Activated T-cell treated with anti-CD3 and anti-CD28 coated beads for 48 hours (primary cell): ENCODE results near the gene PIGS.

Experiments
- DNase-seq: peaks from one replicate; pipeline ENCODE4 v3.0.0-alpha.2; 2020; ENCODE audit warnings: low read depth

Gene PIGS

DNA sequence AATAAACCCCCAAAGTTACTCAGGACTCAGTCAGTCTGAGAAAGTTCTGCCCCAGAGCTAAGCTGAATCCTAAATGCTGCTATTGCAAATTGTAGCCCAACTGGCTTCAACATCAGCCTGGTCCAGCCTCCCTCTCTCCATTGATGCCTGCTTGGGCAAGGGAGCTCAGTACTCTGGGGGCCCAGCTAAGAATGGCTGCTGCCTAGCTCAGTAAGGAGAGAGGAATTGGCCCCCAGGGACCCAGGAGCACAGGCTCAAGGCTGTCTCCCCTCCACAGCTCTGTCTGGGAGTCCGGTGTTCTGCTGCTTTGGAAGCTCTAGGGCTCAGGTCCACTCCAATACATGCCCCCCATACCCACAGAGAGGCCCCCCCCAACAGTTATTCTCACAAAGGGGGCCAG is 20.5 kb downstream of the PIGS start:
- no peak for DNase-seq

DNA sequence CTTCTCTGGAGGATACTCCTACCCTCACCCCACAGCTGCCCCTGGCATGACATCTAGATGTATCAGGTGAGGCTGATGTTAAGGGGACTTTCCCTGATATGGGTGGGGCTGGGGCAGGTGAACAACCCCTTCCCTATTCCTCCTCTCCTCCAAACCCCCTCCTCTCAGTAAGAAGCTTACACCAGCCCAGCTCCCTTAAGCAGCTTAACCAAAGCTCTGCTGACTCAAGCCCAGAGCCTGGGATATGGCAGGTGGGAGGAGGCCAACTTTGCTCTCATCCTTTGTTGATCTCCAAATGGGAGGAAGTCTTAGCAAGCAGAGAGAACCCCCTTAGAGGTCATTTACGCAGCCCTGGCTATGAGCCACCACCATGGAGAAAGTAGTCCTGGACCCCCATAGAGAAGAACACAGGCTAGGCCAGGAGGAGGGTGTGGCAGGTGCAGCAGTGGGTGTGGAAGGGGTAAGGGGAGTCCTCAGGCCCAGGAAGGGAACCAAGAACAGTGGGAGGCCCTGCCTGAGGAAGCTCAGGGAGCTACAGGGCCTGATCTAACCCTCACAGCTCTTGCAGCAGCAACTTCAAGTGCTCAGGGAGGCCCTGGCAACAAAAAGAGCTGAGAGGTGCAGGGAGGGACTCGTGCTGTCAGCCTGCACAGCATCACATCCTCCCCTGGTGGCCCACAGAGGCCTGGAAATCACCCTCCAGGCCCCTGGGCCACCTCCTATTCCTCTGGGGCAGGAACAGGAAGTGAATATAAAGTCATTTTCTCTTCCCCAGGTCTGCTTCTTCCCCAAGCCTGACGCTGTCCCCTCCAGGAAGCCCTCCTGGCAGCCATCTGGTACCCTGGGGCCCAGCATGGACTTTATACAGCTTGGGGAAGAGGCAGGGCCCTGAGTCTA is 21.8 kb downstream of the PIGS start:
- DNase-seq = peak; percentile 29

DNA sequence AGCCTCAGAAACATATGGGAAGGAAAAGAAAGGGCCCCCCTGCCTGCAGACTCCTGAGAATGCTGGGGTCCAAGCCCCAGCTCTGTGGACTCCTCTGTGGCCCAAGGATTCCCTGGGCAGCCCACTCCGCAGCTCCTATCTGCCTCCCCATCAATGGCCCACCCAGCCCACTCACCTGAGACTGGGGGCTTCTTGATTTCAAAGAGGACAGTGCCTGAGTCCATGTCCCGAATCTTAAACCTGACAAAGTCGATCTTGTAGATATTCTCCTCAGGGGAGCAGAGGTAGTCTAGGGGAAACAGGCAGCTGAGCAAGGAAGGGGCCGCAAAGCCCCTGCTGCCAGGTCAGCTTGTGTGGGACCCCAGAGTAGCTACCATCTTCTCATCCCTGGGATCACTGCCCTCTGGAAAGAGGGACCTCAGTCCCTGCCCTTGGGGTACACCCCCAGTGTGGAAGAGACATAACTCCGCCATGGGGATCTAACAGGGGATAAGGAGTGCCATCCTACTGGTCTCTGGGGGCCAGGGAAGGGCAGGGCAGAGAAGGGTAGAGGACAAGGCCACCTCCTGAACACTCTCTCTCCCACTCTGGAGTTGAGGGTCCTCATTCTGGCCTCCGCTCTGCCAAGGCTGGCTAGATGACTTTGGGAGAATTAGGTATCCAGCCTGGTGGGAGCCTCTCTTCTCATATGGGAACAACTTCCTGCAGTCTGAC is 22.8 kb downstream of the PIGS start:
- DNase-seq = no peak

DNA sequence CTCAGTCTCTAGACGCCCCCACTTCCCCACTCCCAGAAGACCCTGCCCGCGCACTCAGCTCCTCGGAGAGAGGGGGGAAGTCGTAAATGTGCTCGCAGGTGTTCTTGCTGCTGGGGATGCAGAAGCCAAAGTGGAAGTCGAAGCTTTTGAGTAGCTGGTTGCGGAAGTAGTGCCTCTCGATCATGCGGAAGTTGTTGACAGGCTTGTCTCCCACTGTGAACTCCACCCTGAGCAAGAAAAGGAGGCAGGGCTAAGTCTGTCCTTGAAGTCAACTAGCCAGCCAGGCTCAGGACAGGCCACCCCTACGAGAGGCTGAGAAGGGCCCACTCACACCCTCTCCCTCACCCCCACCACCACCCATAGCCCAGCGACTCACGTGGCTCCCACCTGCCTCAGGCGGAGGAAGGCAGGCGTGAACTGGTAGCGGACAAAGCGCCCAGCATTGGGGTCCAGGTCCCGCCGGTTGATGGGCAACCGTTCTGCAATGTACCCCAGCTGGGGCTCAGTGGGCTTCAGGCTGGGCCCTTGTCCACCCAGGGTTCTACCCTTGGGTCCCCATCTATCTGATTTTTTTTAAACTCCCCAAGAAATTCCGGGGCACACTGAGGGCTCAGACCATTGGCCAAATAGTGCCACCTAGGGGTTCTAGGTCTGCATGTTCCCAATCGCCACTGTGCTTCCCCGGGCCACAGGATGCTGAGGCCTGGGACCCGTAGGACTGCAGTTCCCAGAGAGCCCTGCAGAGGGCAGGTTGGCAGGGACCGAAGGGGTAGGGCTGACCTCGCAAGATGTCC is 23.5 kb downstream of the PIGS start:
- peak; percentile 74 for DNase-seq

DNA sequence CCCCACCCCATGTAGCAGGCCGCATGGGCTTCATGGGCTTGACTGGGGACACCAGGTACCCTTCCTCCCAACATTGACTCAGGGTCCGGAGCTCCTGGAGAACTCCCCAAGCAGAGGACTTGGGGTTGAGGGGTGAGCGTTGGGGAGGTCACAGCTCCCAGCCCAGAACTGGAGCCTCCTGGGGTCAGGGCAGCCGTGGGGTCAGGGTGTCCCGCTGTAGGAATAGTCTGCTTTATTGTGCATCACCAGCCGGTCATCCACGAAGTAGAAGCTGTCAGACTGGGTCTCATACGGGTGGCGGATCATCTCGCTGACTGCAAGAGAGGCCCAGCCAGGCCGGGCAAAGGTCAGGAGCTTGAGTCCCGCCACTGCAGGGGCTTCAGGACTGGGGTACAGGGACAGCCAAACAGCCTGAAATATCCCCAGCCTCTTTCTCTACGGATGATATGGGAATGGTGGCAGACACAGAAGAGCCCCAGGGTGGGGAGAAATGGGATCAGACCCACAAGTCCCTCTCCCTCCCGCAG is 24.2 kb downstream of the PIGS start:
- no peak for DNase-seq

DNA sequence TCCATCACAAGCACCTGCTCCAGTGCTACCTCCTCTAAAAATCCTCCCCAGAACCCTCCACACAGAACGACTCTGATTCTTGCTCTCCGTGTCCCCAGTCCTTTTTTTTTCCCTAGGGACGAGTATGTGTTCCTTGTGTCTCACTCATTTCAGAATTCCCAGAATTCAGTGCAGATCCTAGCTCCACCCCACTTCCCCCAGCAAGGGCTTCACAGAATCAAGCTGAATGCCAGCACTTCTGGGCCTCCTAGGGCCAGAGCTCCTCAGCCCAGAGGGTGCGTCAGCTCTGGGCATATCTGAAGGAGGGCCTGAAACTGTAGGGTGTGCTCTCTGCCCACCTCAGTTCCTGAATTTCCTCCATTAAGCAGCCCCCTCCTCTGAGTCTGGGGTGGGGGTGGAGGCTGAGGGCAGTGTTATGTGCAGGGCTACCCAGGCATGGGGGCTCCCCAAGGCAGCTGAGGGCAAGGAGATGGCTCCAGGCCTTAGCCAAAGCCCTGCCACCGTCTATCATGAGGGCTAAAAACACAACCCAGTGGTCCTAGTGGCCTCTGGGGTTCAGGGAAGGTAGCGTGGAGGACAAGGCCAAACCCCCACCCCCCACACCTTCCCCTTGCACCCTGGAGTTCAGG is 25.4 kb downstream of the PIGS start:
- no peak for DNase-seq

DNA sequence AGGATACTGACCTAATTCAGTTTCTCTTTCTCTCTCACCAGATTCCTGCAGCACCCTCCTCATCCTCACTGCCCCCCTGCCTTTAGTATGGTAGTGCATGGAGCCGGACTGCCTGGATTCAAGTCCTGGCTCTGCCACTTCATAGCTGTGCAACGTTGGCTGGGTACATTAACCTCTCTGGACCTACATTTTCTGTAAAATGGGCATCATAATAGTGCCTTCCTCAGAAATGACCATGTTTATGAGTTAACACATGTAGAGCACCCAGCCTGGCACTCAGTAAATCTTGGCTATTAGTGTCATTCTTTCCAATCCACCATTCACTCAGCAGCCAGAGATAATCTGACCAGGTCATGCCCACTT is 26.2 kb downstream of the PIGS start:
- DNase-seq = no peak

DNA sequence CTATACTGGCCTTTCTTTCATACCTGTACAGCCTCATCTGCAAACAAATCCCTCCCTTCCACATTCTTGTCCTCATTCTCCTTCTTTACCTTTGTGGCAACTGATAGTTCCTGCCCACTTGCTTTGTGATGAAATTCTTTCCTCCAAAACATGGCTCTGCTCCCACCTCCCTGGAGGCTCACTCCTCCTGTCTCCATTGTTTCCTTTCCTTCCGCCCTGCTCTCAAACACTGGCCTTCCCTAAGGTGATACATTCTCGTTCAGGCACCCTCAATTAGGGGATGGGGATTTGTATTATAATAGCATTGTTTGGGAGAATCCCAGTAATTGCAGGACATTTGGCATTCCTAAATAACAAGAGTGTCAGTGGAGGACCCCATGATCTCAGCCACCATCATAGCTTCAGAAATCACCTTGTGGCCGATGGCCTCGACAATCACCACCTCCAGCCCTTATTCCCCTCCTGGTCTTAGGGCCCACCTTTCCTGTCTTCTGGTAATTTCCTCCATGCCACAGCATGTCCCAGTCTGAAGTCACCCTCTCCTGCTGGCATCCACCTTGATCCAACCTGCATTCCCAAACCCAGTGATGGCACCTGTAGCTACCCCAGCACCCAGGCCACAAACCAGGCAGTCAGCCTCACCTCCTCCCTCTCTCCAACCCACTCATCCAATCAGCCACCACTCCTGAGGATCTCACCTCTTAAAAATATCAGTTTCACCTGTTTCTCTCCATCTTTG is 26.8 kb downstream of the PIGS start:
- DNase-seq = no peak

DNA sequence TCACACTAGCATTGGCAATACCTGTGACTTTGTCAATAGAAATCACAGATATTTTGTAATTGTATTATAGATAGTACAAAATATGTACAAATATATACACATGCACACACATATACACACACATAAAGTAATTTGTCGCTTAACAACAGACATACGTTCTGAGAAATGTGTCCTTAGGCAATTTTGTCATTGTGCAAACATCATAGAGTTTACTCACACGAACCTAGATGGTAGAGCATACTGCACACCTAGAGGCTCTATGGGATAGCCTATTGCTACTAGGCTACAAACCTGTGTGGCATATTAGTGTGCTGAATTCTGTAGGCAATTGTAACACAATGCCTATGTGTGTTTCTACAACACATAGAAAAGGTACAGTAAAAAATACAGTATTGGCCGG is 29.9 kb downstream of the PIGS start:
- DNase-seq = no peak

DNA sequence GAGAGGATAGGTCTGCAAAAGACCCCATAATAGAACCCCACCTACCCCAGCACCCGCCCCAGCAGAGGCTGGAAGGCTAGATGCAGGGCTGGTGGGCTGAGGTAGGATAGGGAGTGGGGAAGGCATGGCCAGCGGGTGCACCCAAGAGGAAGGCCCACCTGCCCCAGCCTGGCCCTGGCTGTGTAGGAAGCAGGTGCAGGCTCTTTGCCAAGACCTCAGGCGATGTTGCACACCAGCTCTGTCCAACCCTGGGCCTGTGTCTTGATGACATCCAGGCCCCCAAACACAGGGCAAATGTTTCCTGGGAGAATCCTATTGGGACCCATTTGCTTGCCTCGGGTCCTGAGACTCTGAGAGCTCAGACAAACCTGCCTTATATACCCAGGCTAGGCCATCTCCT is 31.1 kb downstream of the PIGS start:
- no peak for DNase-seq

DNA sequence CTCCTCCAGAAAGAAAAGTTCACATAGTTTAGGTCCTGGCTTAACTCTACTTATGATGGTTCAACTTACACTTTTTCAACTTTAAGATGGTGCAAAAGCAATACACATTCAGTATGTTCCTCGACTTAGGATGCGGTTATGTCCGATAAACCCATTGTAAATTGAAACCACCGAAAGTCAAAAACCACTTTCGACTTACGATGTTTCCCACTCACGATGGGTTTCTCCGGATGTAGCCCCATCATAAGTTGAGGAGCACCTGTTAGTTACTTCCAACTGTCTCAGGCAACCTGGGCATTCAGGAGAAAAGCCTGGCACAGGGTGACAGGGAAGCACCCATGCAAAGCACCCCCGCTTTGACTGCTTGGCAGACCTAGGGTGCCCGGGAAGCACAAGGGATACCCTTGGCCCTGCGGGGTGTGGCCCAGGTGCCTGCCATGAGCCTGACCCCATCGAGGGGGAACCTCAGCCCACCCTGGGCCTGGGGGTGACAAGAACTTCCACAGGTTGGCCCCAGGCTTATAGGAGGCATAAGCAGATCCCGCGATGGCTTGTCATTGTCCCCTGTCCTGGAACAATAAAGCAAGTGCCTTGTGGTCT is 32.9 kb downstream of the PIGS start:
- DNase-seq = no peak

DNA sequence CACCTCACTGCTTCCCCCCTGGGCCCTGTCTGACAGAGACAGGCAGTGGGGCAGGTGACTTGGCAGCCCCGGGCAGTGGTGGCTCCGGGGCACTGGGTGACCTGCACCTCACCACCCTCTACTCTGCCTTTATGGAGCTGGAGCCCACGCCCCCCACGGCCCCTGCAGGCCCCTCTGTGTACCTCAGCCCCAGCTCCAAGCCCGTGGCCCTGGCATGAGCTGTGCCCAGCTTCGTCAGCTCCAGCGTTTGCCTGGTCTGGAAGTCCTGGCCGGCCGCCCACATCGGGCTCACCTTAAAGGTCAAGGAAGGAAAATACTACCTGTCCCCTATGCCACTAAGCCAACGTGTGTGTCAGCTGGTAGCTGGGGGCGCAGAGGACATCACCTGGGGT is 34.1 kb downstream of the PIGS start:
- DNase-seq = no peak

DNA sequence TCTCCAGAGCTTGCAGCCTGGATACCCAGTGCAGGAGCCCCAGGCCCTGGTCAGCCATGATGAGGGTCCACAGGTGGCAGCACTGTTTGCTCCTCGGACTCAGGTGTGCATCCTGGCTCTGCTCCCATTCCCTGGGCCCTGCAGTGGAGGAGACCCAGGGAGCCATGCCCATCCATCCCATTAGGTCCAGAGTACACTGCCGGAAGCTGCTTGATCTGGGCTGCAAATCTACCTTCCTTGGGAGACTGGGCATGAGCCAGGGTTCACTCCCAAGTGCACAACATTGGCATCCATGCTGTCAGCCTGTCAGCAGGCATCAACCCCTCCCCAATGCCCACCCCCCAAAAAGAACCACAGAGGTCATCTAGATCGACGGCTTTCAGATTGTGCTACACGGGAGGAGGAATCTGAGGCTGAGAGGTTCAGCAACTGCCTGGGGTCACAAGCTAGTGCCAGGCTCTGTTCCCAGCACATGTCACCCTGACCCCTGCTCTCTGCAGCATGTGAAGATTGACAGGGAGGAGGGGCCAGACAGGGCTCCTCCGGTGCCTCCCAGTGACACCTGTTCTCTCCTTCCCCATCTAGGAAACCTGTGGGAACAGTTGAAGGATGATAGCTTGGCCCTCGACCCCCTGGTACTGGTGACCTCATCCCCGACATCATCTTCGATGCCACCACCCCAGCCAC is 34.6 kb downstream of the PIGS start:
- no peak for DNase-seq

DNA sequence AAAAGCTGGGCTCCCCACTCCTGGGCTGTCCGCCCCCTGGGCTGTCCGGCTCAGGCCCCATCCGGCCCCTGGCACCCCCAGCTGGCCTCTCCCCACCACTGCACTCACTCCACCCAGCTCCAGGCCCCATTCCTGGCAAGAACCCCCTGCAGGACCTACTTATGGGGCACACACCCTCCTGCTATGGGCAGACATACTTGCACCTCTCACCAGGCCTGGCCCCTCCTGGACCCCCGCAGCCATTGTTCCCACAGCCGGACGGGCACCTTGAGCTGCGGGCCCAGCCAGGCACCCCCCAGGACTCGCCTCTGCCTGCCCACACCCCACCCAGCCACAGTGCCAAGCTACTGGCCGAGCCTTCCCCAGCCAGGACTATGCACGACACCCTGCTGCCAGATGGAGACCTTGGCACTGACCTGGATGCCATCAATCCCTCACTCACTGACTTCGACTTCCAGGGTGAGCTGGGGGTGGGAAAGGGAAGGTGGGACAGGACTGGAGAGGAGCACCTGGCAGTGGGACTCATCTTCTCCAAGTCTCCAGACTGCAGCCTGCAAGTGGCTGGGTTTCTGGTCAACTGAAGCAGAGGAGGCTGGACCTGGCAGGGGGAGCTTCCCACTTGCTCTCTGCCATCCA is 36.5 kb downstream of the PIGS start:
- no peak for DNase-seq

DNA sequence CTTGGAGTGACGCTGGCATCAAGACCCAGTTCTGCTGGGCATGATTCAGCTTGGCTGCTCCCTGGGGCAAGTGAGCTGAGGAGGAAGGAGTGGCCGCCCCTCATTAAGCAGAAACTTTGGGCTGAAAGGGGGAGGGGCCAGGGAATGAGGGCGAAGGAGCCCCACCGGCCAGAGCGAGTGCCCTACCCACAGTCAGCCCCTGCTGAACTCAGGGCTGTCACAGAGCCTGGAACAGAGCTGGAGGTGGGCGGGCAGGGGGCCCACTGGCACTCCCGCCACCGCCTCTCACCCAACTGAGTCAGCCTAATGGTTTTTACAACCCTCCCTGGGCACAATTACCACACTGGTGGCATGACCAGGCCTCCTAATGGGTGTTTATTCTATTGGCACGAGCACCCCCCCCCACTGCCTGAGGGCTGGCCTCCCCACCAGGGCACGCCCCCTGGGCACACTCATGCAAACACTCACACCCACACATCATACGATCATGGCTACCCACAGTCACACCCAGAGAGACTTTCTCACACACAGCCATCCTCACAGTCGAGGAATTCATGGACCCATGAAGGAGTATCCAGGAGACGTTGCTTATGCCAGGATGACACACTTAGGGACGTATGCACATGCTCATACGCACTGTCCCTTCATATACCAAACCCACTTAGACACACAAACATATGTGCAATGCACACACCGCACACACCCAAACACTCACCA is 38.1 kb downstream of the PIGS start:
- DNase-seq = no peak

DNA sequence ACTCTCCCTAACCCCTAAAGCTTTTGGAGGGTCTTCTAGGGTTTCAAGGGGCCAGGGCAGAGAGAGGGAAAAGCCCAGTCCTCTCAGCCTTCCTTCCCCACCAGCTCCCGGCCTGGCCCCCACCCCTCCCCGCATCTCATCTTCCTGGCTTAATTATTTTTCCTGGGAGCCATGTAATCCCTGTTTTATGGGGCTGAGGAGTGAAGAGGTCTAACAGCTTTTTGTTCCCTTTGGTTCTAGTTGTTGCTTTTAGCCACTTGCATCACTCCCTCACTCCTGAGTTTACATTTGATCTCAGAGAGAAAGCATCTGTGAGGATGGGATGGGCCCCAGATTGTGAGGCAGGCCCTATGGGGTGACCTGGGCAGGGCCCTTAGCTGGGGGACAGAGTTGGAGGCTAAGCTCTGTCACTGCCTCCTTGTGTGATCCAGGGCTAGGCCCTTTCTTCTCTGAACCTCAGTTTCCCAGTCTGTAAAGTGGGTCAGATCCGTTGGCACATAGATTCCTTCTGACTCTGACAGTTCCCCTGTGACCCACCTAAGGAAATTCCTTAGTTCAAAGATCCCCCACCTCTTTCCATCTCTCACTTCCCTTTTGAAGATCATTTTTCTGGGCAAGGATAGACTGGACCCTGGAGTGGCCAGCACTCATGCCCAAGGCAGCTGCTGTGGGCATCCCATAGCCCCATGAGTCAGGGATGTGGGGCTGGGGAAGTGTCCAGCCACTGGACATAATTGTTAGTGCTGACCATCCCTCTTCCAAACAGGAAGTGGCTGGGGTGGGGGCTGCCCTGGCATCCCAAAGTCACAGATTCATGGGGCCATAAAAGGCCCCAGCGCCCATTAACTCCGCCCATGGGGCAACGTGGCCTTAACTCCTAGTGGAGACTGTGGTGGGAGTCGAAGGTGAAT is 39.0 kb downstream of the PIGS start:
- no peak for DNase-seq

DNA sequence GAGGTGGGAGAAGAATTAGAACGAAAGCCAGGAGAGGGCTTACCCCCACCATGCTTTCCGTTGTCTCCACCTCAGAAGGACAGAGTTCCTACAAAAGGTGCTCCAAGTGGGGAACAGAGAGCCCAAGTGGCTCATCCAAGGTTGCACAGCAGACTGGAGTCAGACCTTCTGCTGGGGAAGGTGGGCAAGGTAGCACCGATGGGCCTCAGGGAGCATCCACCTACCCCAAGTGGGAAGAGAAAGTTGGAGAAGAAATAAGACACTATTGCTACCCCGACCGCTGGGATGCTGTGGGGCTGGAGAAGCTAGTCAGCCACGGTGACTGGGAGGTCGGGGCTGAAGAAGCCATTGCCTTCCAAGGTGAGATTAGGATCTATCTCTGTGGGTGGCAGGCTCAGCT is 40.4 kb downstream of the PIGS start:
- no peak for DNase-seq

DNA sequence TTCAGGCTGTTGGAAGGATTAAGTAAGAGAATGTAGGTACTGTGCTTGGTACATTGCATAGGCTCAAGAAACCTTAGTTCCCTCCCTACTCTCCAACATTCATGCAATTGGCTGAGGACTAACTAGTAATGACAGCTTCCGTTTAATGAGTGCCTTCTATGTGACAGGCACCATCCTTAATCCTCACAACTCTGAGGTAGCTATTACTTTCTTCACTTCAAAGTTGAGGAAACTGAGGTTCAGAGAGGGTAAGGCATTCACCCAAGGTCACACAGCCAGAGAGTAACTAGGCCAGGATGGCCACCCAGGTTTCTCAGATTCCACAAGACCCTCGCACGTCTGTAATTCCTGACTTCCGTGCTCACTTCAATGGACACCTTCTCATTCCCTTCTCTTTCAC is 41.1 kb downstream of the PIGS start:
- no peak for DNase-seq
